ENCODE data around the gene PLEKHM1. TPM values are rescaled to one million over a fixed set of nuclear protein-coding genes. Genes with fewer than 3 reads are reported as not detected.

PLEKHM1 gene
- total RNA-seq, 2 donors from 2014 or later = 30.4 to 33.3 TPM

GRCh38 chr17:45432405-45433158 lies 57.9 kb downstream of the PLEKHM1 start, which contains the start of gene ARHGAP27:
Gene ARHGAP27 (minus strand): TSS chr17:45432870. CDS start chr17:45430279, 2,591 bp downstream.
- H3K4me1 Mint-ChIP-seq (ENCODE audit: low read depth) = peaks cover 26% of the 10 kb centered on the region
- H3K36me3 Mint-ChIP-seq (ENCODE audit: insufficient read depth in 2 of 2) = no peaks in the 10 kb centered on the region
- H3K27ac Mint-ChIP-seq = no peak within 1 kb of the TSS
- ATAC-seq (replicated peaks in 1 of 2) (peak; percentile 12 to 14), DNase-seq (peak; percentile 41 to 49)
- H3K4me3 Mint-ChIP-seq = peak within 1 kb of the TSS; percentile 89 to 92
- no peaks in the 10 kb centered on the region for H3K27me3 Mint-ChIP-seq (ENCODE audit: low read depth)
- no peaks in the 10 kb centered on the region for H3K9me3 Mint-ChIP-seq

GRCh38 chr17:45431531-45432404 lies 58.8 kb downstream of the PLEKHM1 start:
- H3K4me1 Mint-ChIP-seq (ENCODE audit: low read depth) = peaks cover 26% of the 10 kb centered on the region
- no peaks in the 10 kb centered on the region for H3K9me3 Mint-ChIP-seq
- H3K27ac Mint-ChIP-seq = no peak overlapping the region
- DNase-seq = peak; percentile 86
- ATAC-seq (replicated peaks in 1 of 2) = peak; percentile 75 to 82
- H3K36me3 Mint-ChIP-seq (ENCODE audit: insufficient read depth in 2 of 2) = no peaks in the 10 kb centered on the region
- H3K4me3 Mint-ChIP-seq = peak overlapping the region; percentile 89 to 92
- no peaks in the 10 kb centered on the region for H3K27me3 Mint-ChIP-seq (ENCODE audit: low read depth)

GRCh38 chr17:45430738-45431530 lies 59.6 kb downstream of the PLEKHM1 start:
- DNase-seq = peak; percentile 44 to 49
- Mint-ChIP-seq H3K27me3 (ENCODE audit: low read depth) (no peaks in the 10 kb centered on the region), H3K4me3 (peak overlapping the region; percentile 89 to 92), H3K27ac (peak overlapping the region; percentile 76), H3K9me3 (no peaks in the 10 kb centered on the region), H3K36me3 (ENCODE audit: insufficient read depth in 2 of 2) (no peaks in the 10 kb centered on the region), H3K4me1 (ENCODE audit: low read depth) (peaks cover 26% of the 10 kb centered on the region)
- peak; percentile 27 to 38 for ATAC-seq (replicated peaks in 1 of 2)

- DNase-seq (no peak), ATAC-seq (replicated peaks in 1 of 2) (no peak)
- Mint-ChIP-seq H3K27me3 (ENCODE audit: low read depth) (no peaks in the 10 kb centered on the region), H3K27ac (no peak overlapping the region), H3K9me3 (no peaks in the 10 kb centered on the region), H3K4me1 (ENCODE audit: low read depth) (peaks cover 26% of the 10 kb centered on the region), H3K4me3 (peak overlapping the region; percentile 89 to 92), H3K36me3 (ENCODE audit: insufficient read depth in 2 of 2) (no peaks in the 10 kb centered on the region)
Observed at GRCh38 chr17:45430006-45430737, 60.3 kb downstream of the PLEKHM1 start.

- Mint-ChIP-seq H3K4me3 (peak overlapping the region; percentile 80 to 81), H3K4me1 (ENCODE audit: low read depth) (peaks cover 26% of the 10 kb centered on the region), H3K36me3 (ENCODE audit: insufficient read depth in 2 of 2) (no peaks in the 10 kb centered on the region), H3K27ac (no peak overlapping the region), H3K27me3 (ENCODE audit: low read depth) (no peaks in the 10 kb centered on the region), H3K9me3 (no peaks in the 10 kb centered on the region)
- no peak for ATAC-seq (replicated peaks in 1 of 2)
- no peak for DNase-seq
Observed at GRCh38 chr17:45429339-45430005, 61.0 kb downstream of the PLEKHM1 start.

GRCh38 chr17:45428931-45429338 lies 61.6 kb downstream of the PLEKHM1 start:
- H3K36me3 Mint-ChIP-seq (ENCODE audit: insufficient read depth in 2 of 2) = no peaks in the 10 kb centered on the region
- H3K9me3 Mint-ChIP-seq = no peaks in the 10 kb centered on the region
- ATAC-seq (replicated peaks in 1 of 2) (no peak), DNase-seq (no peak)
- H3K4me3 Mint-ChIP-seq = peak overlapping the region; percentile 80 to 81
- no peak overlapping the region for H3K27ac Mint-ChIP-seq
- peaks cover 26% of the 10 kb centered on the region for H3K4me1 Mint-ChIP-seq (ENCODE audit: low read depth)
- no peaks in the 10 kb centered on the region for H3K27me3 Mint-ChIP-seq (ENCODE audit: low read depth)

GRCh38 chr17:45428050-45428617 lies 62.4 kb downstream of the PLEKHM1 start:
- Mint-ChIP-seq H3K27me3 (ENCODE audit: low read depth) (no peaks in the 10 kb centered on the region), H3K27ac (no peak overlapping the region), H3K9me3 (no peaks in the 10 kb centered on the region), H3K4me3 (peak overlapping the region; percentile 80 to 81), H3K36me3 (ENCODE audit: insufficient read depth in 2 of 2) (no peaks in the 10 kb centered on the region), H3K4me1 (ENCODE audit: low read depth) (peaks cover 26% of the 10 kb centered on the region)
- ATAC-seq (replicated peaks in 1 of 2) (peak; percentile 75 to 77), DNase-seq (peak; percentile 80 to 91)

GRCh38 chr17:45427181-45427835 lies 63.2 kb downstream of the PLEKHM1 start:
- no peak for ATAC-seq (replicated peaks in 1 of 2)
- DNase-seq = no peak
- Mint-ChIP-seq H3K4me3 (no peak overlapping the region), H3K36me3 (ENCODE audit: insufficient read depth in 2 of 2) (no peaks in the 10 kb centered on the region), H3K27ac (peak overlapping the region; percentile 25), H3K4me1 (ENCODE audit: low read depth) (peaks cover 26% of the 10 kb centered on the region), H3K27me3 (ENCODE audit: low read depth) (no peaks in the 10 kb centered on the region), H3K9me3 (no peaks in the 10 kb centered on the region)

GRCh38 chr17:45426561-45426960 lies 64.0 kb downstream of the PLEKHM1 start:
- no peak overlapping the region for H3K27ac Mint-ChIP-seq
- H3K27me3 Mint-ChIP-seq (ENCODE audit: low read depth) = no peaks in the 10 kb centered on the region
- H3K9me3 Mint-ChIP-seq = no peaks in the 10 kb centered on the region
- H3K36me3 Mint-ChIP-seq (ENCODE audit: insufficient read depth in 2 of 2) = no peaks in the 10 kb centered on the region
- ATAC-seq (replicated peaks in 1 of 2) (no peak), DNase-seq (no peak)
- H3K4me3 Mint-ChIP-seq = no peak overlapping the region
- peaks cover 26% of the 10 kb centered on the region for H3K4me1 Mint-ChIP-seq (ENCODE audit: low read depth)

GRCh38 chr17:45425984-45426413 lies 64.5 kb downstream of the PLEKHM1 start:
- Mint-ChIP-seq H3K27ac (no peak overlapping the region), H3K4me1 (ENCODE audit: low read depth) (peaks cover 21% of the 10 kb centered on the region), H3K27me3 (ENCODE audit: low read depth) (no peaks in the 10 kb centered on the region), H3K36me3 (ENCODE audit: insufficient read depth in 2 of 2) (no peaks in the 10 kb centered on the region), H3K4me3 (no peak overlapping the region), H3K9me3 (no peaks in the 10 kb centered on the region)
- no peak for DNase-seq
- ATAC-seq (replicated peaks in 1 of 2) = no peak

Measured in activated T-cell treated with anti-CD3 and anti-CD28 coated beads, Interleukin-2, amount 50 U/mL, for 72 hours (primary cell).